ENCODE results near the gene TTR. TPM values are rescaled to one million over a fixed set of nuclear protein-coding genes. Genes with fewer than 3 reads are reported as not detected.

TTR gene
- total RNA-seq, 8 experiments from 2014 or later = 0.16 to 1.8 (median 0.94) TPM; not detected in 3

DNA sequence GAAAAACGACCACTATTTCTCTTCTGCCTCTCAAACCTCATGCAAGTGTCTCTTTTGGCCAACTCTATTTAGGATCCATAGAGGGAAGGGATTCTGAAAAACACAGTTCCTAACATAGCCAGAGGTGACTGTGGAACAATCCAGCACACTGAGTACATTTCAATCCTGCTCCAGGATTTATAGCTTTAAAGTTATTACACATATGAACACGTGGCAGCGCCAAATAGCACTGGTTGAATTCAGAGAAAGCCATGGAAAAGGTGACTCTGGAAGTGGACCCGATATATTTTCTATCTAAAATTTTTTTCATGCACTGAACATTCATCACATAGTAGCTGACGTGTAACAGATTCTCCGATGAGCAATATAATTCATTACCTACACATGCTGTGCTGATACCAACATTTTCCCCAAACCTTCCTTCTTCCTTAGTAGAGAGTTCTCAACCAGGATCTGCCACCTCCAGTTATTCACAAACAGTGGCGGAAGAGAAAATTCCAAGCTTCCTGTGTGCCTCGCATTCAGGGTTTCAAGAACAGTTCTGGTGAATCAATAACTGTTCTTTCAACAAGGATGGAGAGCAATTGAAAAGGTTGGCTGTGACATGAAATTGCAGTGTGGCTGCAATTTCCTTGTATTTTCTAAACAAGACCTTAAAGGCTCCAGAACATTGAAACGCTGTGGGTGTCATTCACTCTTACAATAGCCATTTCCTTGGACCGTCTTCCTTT lies 25.7 kb upstream of the TTR start:
- H3K4me3 ChIP-seq = no peak overlapping the region
- H3K27ac ChIP-seq = no peak overlapping the region
- WGBS, 10 experiments = 42 to 90% (median 73%) methylated on average over 2 to 9 of the region's 10 CpGs; no CpG with 5 or more reads in 1 of the 10 experiments
- no peak for ATAC-seq (replicated peaks in 6 of 8)
- in situ Hi-C loops (cut with MboI; ENCODE audit: low pct_unique_long_range_greater_than_20kb in 2 of 9, low sequenced_read_pairs in 9 of 9, unreplicated experiment in 9 of 9) = loop anchor here in 5 of 9 experiments (25.0 kb wide), 4 partner anchors 146 to 421 kb away; no protein-coding TSS in a partner anchor
- peaks cover 0 to 6% of the 10 kb centered on the region in 2 donors for H3K4me1 ChIP-seq (replicated peaks in 1 of 2)

GRCh38 chr18:31566576-31567306 lies 24.9 kb upstream of the TTR start:
- in situ Hi-C loops (cut with MboI; ENCODE audit: low pct_unique_long_range_greater_than_20kb in 2 of 9, low sequenced_read_pairs in 9 of 9, unreplicated experiment in 9 of 9) = loop anchor here in 5 of 9 experiments (25.0 kb wide), 4 partner anchors 146 to 421 kb away; no protein-coding TSS in a partner anchor
- 0 to 80% (median 50%) methylated on average over 1 to 4 of the region's 4 CpGs; no CpG with 5 or more reads in 1 of the 10 experiments for WGBS, 10 experiments

DNA sequence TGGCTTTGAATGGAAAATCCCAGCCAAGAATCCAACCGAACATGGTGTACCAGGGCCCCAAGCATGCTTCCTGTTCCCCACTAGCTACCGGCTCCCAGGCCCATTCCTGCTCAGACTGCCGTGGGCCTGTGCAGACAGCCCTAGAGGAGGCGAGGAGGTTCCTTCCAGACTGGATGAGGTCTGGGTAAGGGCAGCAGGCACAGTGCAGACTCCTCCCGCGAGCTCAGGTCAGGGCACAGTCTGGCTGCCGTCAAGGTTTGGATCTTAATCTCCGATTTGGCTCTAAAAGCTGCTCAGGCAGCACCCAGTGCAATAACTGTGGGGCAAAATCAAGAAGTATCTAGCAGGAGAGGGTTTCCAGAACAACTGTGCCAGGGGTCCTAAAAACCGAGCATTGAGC lies 19.3 kb upstream of the TTR start:
- no peaks in the 10 kb centered on the region for H3K4me1 ChIP-seq (replicated peaks in 1 of 2)
- in situ Hi-C loops (cut with MboI; ENCODE audit: low pct_unique_long_range_greater_than_20kb in 2 of 9, low sequenced_read_pairs in 9 of 9, unreplicated experiment in 9 of 9) = loop anchor here in 5 of 9 experiments (25.0 kb wide), 4 partner anchors 140 to 415 kb away; no protein-coding TSS in a partner anchor
- 20 to 94% (median 80%) methylated on average over 1 to 7 of the region's 9 CpGs; no CpG with 5 or more reads in 2 of the 10 experiments for WGBS, 10 experiments
- no peak overlapping the region for H3K4me3 ChIP-seq
- H3K27ac ChIP-seq = no peak overlapping the region
- no peak for ATAC-seq (replicated peaks in 6 of 8)

More at GRCh38 chr18:31566576-31567306, 24.9 kb upstream of the TTR start:
- H3K4me3 ChIP-seq = no peak overlapping the region
- no peak overlapping the region for H3K27ac ChIP-seq
- no peak for ATAC-seq (replicated peaks in 6 of 8)
- H3K4me1 ChIP-seq (replicated peaks in 1 of 2) = peaks cover 0 to 6% of the 10 kb centered on the region in 2 donors

GRCh38 chr18:31573051-31573450 lies 18.6 kb upstream of the TTR start:
- Histone ChIP-seq H3K4me3 (no peak overlapping the region), H3K27ac (no peak overlapping the region), H3K4me1 (replicated peaks in 1 of 2) (no peaks in the 10 kb centered on the region)
- in situ Hi-C loops (cut with MboI; ENCODE audit: low pct_unique_long_range_greater_than_20kb in 2 of 9, low sequenced_read_pairs in 9 of 9, unreplicated experiment in 9 of 9) = loop anchor here in 5 of 9 experiments (25.0 kb wide), 4 partner anchors 139 to 414 kb away; no protein-coding TSS in a partner anchor
- 50 to 100% (median 83%) methylated on average over 1 to 3 of the region's 3 CpGs; no CpG with 5 or more reads in 5 of the 10 experiments for WGBS, 10 experiments
- ATAC-seq (replicated peaks in 6 of 8) = no peak

- H3K27ac ChIP-seq = no peak overlapping the region
- no peak overlapping the region for H3K4me3 ChIP-seq
- in situ Hi-C loops (cut with MboI; ENCODE audit: low pct_unique_long_range_greater_than_20kb in 2 of 9, low sequenced_read_pairs in 9 of 9, unreplicated experiment in 9 of 9) = loop anchor here in 5 of 9 experiments (25.0 kb wide), 4 partner anchors 138 to 413 kb away; no protein-coding TSS in a partner anchor
- WGBS, 10 experiments = 57 to 100% (median 100%) methylated on average over 1 of the region's 1 CpG; no CpG with 5 or more reads in 5 of the 10 experiments
- no peak for ATAC-seq (replicated peaks in 6 of 8)
- no peaks in the 10 kb centered on the region for H3K4me1 ChIP-seq (replicated peaks in 1 of 2)
Observed at GRCh38 chr18:31574359-31574758, 17.3 kb upstream of the TTR start.

DNA sequence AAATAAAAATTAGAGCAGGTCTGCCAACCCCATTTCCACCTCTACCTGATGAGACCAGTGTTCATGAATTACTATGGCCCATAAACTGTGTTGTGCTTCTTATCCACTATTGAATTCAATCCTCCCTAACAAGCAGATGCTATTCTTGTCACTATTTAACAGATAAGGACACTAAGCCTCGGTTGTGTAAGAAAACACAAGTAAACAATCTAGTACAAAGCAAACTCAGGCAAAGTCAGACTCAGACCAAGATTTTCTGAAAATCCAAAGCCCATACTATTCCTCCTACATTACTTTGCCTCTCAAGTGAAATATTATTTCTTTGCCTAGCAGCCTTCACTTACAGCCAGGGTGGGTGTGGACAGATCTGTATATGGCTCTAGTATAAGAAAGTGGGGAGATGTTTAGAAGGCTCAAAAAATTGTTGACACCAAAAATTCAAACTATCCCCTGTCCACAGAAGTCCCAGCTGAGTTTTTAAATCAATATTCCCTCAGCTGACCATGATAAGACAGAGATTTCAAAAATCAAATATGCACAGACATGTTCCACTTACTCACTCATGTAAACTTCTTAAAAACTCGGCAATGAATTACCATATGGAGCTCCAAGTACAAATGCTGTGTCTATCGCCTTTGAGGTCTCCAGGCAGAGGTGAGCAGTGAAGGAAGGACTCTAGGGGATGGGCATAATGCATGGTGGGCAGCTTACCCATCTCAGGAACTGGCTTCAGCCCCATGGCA lies 16.0 kb upstream of the TTR start:
- Histone ChIP-seq H3K4me1 (replicated peaks in 1 of 2) (no peaks in the 10 kb centered on the region), H3K4me3 (no peak overlapping the region), H3K27ac (no peak overlapping the region)
- in situ Hi-C loops (cut with MboI; ENCODE audit: low pct_unique_long_range_greater_than_20kb in 2 of 9, low sequenced_read_pairs in 9 of 9, unreplicated experiment in 9 of 9) = no loop called here
- ATAC-seq (replicated peaks in 6 of 8) = peak in 3 of 8 experiments; percentile 36 to 69 (median 62)
- 6 to 100% (median 93%) methylated on average over 1 to 3 of the region's 3 CpGs; no CpG with 5 or more reads in 1 of the 10 experiments for whole genome bisulfite sequencing, 10 experiments

DNA sequence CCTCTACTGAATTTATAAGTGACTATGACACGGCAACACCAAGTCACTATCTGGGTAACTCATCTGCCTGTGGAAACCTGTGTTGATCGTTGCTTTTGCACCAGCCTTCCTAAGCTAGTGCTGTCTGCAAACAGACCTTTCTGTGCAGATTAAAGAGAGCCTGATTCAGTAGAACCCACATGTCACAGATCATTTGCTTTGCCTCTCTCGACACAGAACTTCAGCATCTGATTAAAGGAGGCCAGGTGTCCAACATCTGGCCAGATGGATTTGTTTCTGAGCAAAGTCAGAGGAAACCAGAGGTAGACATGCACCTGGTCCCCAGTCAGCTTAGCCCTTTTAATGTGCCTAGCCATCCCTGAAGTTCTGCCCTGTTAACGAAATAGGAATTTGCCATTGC lies 15.0 kb upstream of the TTR start:
- peaks cover 0 to 3% of the 10 kb centered on the region in 2 donors for H3K4me1 ChIP-seq (replicated peaks in 1 of 2)
- peak in 2 of 8 experiments; percentile 23 to 33 for ATAC-seq (replicated peaks in 6 of 8)
- H3K4me3 ChIP-seq = no peak overlapping the region
- 0 to 90% (median 69%) methylated on average over 1 to 4 of the region's 4 CpGs; no CpG with 5 or more reads in 1 of the 10 experiments for WGBS, 10 experiments
- no peak overlapping the region for H3K27ac ChIP-seq
- in situ Hi-C loops (cut with MboI; ENCODE audit: low pct_unique_long_range_greater_than_20kb in 2 of 9, low sequenced_read_pairs in 9 of 9, unreplicated experiment in 9 of 9) = no loop called here

GRCh38 chr18:31577195-31577594 lies 14.5 kb upstream of the TTR start:
- WGBS, 10 experiments = 11 to 63% (median 60%) methylated on average over 1 of the region's 1 CpG; no CpG with 5 or more reads in 5 of the 10 experiments
- in situ Hi-C loops (cut with MboI; ENCODE audit: low pct_unique_long_range_greater_than_20kb in 2 of 9, low sequenced_read_pairs in 9 of 9, unreplicated experiment in 9 of 9) = no loop called here
- Histone ChIP-seq H3K4me1 (replicated peaks in 1 of 2) (peaks cover 0 to 9% of the 10 kb centered on the region in 2 donors), H3K27ac (no peak overlapping the region), H3K4me3 (no peak overlapping the region)
- no peak for ATAC-seq (replicated peaks in 6 of 8)

DNA sequence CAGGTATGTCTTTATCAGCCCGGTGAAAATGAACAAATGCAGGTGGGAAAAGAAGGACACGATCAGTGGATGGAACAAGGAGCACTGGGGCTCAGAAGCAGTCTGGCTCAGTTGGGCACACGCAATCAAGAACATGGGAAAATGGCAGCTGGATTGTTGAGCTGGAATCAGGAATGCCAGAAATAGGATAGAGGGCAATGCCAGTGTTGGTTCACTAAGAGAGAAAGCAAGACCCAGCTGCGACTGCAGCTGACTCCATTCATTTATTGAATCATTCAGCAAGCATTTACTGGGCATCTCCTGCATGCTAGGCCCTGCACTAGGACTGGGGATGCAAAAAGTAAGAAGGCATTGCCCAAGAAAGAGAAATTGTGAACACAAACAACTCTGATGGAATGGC lies 13.6 kb upstream of the TTR start:
- in situ Hi-C loops (cut with MboI; ENCODE audit: low pct_unique_long_range_greater_than_20kb in 2 of 9, low sequenced_read_pairs in 9 of 9, unreplicated experiment in 9 of 9) = no loop called here
- H3K4me1 ChIP-seq (replicated peaks in 1 of 2) = peaks cover 0 to 10% of the 10 kb centered on the region in 2 donors
- no peak overlapping the region for H3K4me3 ChIP-seq
- WGBS, 10 experiments = 30 to 100% (median 91%) methylated on average over 2 to 4 of the region's 4 CpGs; no CpG with 5 or more reads in 3 of the 10 experiments
- no peak for ATAC-seq (replicated peaks in 6 of 8)
- H3K27ac ChIP-seq = no peak overlapping the region

- Histone ChIP-seq H3K27ac (no peak overlapping the region), H3K4me1 (replicated peaks in 1 of 2) (peaks cover 0 to 10% of the 10 kb centered on the region in 2 donors), H3K4me3 (no peak overlapping the region)
- 92 to 100% (median 100%) methylated on average over 1 to 2 of the region's 2 CpGs; no CpG with 5 or more reads in 3 of the 10 experiments for WGBS, 10 experiments
- no peak for ATAC-seq (replicated peaks in 6 of 8)
- in situ Hi-C loops (cut with MboI; ENCODE audit: low pct_unique_long_range_greater_than_20kb in 2 of 9, low sequenced_read_pairs in 9 of 9, unreplicated experiment in 9 of 9) = no loop called here
Observed at GRCh38 chr18:31579375-31579774, 12.3 kb upstream of the TTR start.

DNA sequence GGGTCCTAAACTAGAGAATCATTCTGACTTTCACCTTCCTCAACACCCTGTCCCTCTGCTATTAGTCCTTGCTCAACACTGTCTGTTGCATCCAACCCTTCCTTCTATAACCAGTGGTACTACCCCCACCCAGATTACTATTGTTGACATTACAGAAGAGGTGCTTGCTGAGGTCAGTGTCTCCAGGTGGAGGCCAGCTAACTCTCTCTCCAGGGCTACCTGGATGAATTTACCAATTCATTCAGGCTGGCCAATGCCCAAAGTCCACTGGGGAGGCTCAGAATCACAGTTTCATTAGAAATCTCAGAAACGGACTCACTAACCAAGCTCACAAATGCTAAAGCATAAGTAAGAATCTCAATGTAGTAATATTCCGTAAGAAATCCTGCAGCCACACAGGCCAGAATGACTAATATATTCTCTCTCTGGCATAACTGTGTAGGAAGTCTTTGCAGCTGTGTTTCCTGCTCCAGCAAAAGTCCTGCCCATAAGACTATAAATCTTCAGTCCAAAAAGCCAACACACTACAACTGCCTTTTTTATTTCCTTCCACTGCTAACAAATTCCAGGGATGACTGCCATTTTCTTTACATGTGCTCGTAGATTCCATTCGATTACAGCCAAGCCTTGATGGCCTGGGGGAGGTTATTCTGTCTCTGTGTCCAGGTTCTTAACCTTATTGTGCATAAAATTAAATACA lies 10.0 kb upstream of the TTR start:
- Histone ChIP-seq H3K4me3 (no peak overlapping the region), H3K27ac (no peak overlapping the region), H3K4me1 (replicated peaks in 1 of 2) (peaks cover 0 to 10% of the 10 kb centered on the region in 2 donors)
- WGBS, 10 experiments = 0 to 100% (median 61%) methylated on average over 1 to 4 of the region's 4 CpGs; no CpG with 5 or more reads in 1 of the 10 experiments
- ATAC-seq (replicated peaks in 6 of 8) = peak in 7 of 8 experiments; percentile 55 to 91 (median 80)
- in situ Hi-C loops (cut with MboI; ENCODE audit: low pct_unique_long_range_greater_than_20kb in 2 of 9, low sequenced_read_pairs in 9 of 9, unreplicated experiment in 9 of 9) = no loop called here
